ENCODE data around the gene ADGRE2.

GRCh38 chr19:14782626-14783409 lies 4.5 kb upstream of the ADGRE2 start:
- no peak for TF ChIP-seq RNF2 (IDR thresholded peaks at IDR 0.05; ENCODE audit: borderline replicate concordance, low read depth)
- no peak for TF ChIP-seq EP300 (IDR thresholded peaks at IDR 0.05)
- no peak for TF ChIP-seq KDM1A (IDR thresholded peaks at IDR 0.05; ENCODE audit: low read depth)
- TF ChIP-seq JUN (IDR thresholded peaks at IDR 0.05): no peak
- TF ChIP-seq CTCF (IDR thresholded peaks at IDR 0.05): no peak
- TF ChIP-seq POLR2A (IDR thresholded peaks at IDR 0.05; ENCODE audit: low read length): no peak
